A673 (cell line): ENCODE measurements around the gene RWDD3.

Experiments used
- CTCF ChIP-seq: fragments of 300-800, 200-600 bp; sonication (generic); conservative IDR thresholded peaks from 2 replicates; pipeline ENCODE4 v1.5.1; 2017; ENCODE audit warnings: low read depth, mild to moderate bottlenecking, antibody characterized with exemption, low read length, moderate library complexity, mixed read lengths
- EZH2 ChIP-seq: fragments of 200-600 bp; sonication (generic); IDR thresholded peaks from 2 replicates; pipeline ENCODE4 v1.6.1; 2017; ENCODE audit warnings: borderline replicate concordance, low read depth, mild to moderate bottlenecking, mixed read lengths, antibody characterized with exemption, low read length; ENCODE audit not compliant: poor library complexity, severe bottlenecking

GRCh38 chr1:95237981-95238703 lies 4.1 kb downstream of the RWDD3 start:
- TF ChIP-seq CTCF: no peak
- TF ChIP-seq EZH2: no peak
